ENCODE measurements around the gene CATSPERD.
"Not testable (repeated sequence)": the region's sequence is repeated elsewhere in the genome, so short reads cannot be mapped to it uniquely, and the experiment has no call there.

Gene CATSPERD

DNA sequence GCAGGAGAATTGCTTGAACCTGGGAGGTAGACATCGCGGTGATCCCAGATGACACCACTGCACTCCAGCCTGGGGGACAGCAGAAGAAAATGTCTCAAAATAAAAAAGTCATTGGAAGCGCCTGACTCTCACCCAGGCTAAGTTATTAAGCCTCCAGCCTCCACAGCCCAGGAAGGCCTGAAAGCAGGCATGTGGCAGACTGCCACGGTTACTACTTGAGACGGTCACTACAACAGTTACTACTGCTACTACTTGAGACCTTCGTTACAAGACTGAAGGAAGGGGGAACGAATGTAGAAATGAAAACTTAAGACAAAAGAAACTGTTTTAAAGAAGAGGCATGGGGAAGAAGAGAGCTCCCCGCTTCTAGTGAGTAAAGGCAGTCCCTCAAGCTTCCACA, 54.5 kb downstream of the CATSPERD start:
- no peak for DNase-seq
- in situ Hi-C loops (cut with MboI; ENCODE audit: low pct_unique_long_range_greater_than_20kb, low sequenced_read_pairs) = no loop called here

DNA sequence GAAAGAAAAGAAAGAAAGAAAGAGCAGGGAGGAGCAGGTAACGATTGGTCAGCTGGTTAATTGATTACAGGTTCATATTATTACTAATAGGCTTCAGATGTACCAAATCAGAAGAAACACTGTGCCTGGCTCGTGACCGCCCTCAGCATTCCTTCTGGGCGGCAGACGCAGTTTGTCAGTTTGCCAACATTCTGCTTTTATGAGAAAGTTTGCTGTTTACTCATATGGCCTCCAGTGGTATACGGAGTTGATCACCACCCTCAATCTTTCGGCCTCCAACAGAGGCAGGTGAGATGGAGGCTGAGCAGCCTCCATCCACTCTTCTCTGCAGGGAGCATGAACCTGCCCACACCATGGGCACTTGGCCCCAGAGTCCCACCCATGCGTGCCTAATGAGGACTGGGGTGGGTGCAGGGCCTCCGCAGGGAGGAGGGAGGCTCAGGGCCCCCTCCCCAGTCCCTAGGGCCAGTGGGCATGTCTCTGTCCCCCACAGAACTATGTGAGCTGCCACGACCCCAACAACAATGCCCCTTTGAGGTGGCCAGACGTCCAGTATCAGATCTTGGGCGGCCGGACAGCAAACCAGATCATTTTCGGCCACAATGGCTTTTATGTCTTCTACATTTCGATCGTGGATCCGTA, 55.4 kb downstream of the CATSPERD start:
- DNase-seq = no peak
- in situ Hi-C loops (cut with MboI; ENCODE audit: low pct_unique_long_range_greater_than_20kb, low sequenced_read_pairs) = no loop called here

DNA sequence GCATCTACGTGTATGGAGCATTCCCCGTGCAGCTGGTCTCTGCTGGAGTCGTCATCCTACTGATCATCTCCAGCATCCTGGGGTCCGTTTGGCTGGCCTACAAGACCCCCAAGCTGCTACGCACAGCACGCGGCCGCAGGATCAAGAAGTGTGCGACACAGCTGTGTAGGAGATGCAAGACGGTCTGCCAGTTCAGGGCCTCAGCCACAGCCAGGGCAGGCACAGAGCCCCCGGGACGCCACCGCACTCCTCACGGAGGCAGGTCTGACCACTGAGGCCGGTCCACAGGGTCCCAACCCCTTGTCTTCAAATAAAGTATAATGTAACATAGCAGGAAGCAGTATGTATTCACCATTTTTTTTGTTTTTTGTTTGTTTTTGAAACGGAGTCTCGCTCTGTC, 58.0 kb downstream of the CATSPERD start:
- DNase-seq = no peak
- in situ Hi-C loops (cut with MboI; ENCODE audit: low pct_unique_long_range_greater_than_20kb, low sequenced_read_pairs) = no loop called here

GRCh38 chr19:5780916-5781315, 60.5 kb downstream of the CATSPERD start:
- in situ Hi-C loops (cut with MboI; ENCODE audit: low pct_unique_long_range_greater_than_20kb, low sequenced_read_pairs); DNase-seq: not testable (repeated sequence)

GRCh38 chr19:5782322-5782721, 61.9 kb downstream of the CATSPERD start:
- DNase-seq = no peak
- in situ Hi-C loops (cut with MboI; ENCODE audit: low pct_unique_long_range_greater_than_20kb, low sequenced_read_pairs) = no loop called here

- no peak for DNase-seq
- in situ Hi-C loops (cut with MboI; ENCODE audit: low pct_unique_long_range_greater_than_20kb, low sequenced_read_pairs) = no loop called here
These were observed 62.8 kb downstream of the CATSPERD start for GRCh38 chr19:5782945-5783919.

- in situ Hi-C loops (cut with MboI; ENCODE audit: low pct_unique_long_range_greater_than_20kb, low sequenced_read_pairs) = no loop called here
- DNase-seq = no peak
These were observed 64.2 kb downstream of the CATSPERD start, which contains the start of gene PRR22 for GRCh38 chr19:5784581-5785147. PRR22 (minus strand) TSS chr19:5784746; CDS start chr19:5784660, 86 bp downstream.

- in situ Hi-C loops (cut with MboI; ENCODE audit: low pct_unique_long_range_greater_than_20kb, low sequenced_read_pairs) = no loop called here
- no peak for DNase-seq
These were observed 65.0 kb downstream of the CATSPERD start for GRCh38 chr19:5785423-5785822.

DNA sequence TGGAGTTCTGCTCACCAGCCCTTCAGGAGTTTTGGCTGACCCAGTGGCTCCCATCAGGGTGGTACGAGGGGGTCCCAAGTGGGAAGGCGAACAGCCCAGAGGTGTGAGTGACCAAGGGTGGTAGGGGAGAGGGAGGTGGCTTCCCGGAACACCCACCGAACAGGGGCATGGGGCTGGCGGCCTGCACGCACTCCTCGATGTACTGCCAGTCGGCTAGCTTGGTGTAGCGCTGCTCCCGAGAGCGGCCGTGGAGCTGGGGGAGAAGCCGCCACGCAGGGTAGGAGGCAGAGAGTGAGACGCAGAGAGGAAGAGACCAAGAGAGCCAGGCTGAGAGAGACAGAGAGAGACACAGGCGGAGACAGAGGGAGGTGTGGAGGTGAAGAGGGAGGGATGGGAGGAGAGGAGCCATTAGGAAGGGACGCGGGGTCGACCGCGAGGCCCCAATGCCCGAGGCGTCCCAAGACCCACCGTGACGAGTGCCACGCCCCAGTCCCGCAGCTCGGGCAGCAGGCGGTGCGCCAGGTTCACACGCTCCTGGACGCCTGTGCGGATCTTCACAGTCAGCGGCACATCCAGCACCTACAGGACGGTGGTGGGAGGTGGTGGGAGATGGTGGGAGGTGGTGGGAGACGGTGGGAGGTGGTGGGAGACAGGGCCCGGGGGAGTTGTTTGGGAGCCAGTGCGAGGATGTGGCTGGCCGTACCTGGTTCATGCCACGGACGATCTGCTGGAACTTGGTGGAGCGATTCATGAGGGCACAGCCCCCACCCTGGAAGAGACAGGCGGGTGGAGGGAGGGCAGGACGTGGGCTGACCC, 66.4 kb downstream of the CATSPERD start:
- in situ Hi-C loops (cut with MboI; ENCODE audit: low pct_unique_long_range_greater_than_20kb, low sequenced_read_pairs) = no loop called here
- DNase-seq = no peak

DNA sequence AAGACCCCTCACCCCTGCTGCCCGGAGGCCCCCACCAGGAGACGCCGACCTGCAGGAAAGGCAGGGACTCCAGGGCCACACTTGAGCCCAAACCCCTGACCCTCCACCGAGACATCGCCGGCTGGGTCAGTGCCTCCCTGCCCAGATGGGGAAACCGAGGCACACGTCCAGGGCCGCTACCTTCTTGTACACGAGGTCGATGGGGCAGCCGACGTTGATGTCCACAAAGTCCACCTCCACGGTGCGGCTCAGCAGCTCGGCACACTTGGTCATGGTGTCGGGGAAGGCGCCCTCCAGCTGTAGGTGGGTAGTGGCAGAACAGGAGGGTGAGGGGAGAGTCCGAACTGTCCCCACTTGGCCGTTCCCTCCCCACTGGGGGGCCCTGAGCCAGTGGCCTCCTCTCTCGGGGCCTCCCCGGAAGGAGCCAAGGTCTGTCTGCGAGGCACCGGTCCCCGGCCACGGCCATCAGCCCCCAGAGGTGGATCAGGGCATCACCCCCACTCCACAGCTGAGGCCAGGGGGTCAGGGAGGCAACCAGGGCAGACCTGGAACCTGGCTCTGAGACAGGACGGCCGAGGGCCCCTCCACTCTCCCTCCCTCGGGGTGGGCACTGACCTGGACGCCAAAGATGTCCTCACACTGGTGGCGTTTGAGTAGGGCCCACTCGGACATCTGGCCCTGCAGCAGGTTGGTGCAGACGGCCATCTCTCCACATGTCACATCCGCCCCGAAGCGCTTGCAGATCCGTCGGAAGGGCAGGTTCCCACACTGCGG, 67.2 kb downstream of the CATSPERD start:
- in situ Hi-C loops (cut with MboI; ENCODE audit: low pct_unique_long_range_greater_than_20kb, low sequenced_read_pairs) = no loop called here
- DNase-seq = no peak

DNA sequence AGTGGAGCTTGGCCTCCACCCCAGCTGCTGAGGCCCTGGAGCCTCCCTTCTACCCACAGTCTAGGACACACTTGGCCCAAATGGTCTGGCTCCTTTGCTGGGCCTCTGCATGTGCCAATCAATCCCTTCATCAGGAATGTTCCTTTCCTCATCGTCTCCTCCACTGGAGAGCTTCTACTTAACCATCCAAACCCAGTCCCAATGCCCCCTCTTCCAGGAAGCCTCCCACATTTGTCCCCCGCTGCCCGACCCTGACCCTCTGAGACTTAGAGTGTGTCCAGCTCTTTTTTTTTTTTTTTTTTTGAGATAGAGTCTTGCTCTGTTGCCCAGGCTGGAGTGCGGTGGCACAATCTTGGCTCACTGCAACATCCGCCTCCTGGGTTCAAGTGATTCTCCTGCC, 68.0 kb downstream of the CATSPERD start:
- in situ Hi-C loops (cut with MboI; ENCODE audit: low pct_unique_long_range_greater_than_20kb, low sequenced_read_pairs) = no loop called here
- no peak for DNase-seq

- no peak for DNase-seq
- in situ Hi-C loops (cut with MboI; ENCODE audit: low pct_unique_long_range_greater_than_20kb, low sequenced_read_pairs) = no loop called here
These were observed 68.9 kb downstream of the CATSPERD start for GRCh38 chr19:5789351-5789761.

DNA sequence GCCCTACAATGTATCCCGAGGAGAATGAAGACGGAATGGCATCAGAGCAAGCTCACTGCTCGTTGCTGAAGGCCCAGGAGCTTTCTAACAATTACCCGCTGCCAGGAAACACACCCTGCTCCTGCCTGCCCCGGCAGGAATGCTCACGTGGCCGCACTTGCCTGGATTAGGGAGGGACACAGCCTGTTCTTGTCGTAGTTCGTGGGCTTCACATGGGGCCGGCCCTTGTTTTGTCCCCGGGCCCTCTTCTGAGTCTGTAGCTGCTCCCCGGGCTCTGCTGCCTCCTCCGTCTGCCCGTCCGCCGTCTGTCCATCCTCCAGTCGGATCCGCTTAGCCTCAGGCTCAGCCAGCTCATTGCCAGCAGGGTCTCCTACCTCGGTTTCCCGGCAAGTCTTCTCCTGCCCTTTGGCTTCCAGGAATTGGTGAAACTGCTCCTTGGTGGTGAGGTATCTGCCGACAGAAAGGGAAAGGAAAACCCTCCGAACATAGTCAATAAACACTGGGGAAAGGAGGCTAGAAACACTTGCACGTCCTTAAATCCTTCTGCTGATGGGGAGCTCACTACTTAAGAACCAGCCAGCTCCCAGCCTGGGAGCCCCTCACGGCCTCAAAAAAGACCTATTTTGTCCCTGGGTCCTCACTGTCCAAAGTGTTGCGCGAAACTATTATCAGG, 69.6 kb downstream of the CATSPERD start:
- in situ Hi-C loops (cut with MboI; ENCODE audit: low pct_unique_long_range_greater_than_20kb, low sequenced_read_pairs) = no loop called here

GRCh38 chr19:5790559-5791520, 70.4 kb downstream of the CATSPERD start, which contains the start of gene DUS3L:
DUS3L (minus strand) TSS chr19:5791163; CDS start chr19:5791141, 22 bp downstream.
- in situ Hi-C loops (cut with MboI; ENCODE audit: low pct_unique_long_range_greater_than_20kb, low sequenced_read_pairs) = no loop called here
- DNase-seq = peak; percentile 98

More for the DNA sequence above, 69.6 kb downstream of the CATSPERD start:
- DNase-seq = no peak

DNA sequence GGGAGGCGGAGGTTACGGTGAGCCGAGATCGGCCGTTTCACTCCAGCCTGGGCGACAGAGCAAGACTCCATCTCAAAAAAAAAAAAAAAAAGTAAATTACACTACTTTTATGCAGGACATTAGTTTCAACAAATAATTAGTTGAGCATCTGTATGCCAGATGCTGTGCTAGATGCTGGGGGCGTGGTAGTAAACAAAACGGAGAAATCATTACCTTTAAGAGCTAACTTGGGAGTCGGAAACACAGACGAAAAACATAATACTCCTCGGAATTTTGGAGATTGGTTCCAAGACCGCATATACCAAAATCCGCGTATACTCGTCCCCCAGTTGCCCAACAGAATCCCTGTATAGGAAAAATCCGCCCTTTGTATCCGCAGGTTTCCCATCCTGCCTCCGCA, 71.8 kb downstream of the CATSPERD start:
- no peak for DNase-seq
- in situ Hi-C loops (cut with MboI; ENCODE audit: low pct_unique_long_range_greater_than_20kb, low sequenced_read_pairs) = no loop called here

DNA sequence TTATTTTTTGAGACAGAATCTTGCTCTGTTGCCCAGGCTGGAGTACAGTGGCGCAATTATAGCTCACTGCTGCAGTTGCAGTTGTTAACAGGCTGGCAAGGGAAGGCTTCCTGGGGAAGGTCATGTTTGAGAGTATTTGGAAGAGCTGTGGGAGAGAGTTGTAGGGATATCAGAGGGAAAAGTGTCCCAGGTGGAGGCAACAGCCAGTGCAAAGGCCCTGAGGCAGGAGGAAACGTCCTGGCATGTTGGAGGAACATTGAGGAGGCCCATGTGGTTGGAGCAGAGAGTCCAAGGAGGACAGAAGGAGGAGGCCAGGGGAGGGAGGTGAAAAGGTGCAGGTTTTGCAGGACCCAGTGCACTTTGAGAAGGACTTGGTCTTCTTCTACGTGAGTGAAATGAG, 72.8 kb downstream of the CATSPERD start:
- DNase-seq = no peak
- in situ Hi-C loops (cut with MboI; ENCODE audit: low pct_unique_long_range_greater_than_20kb, low sequenced_read_pairs) = no loop called here

GRCh38 chr19:5795382-5795919, 75.0 kb downstream of the CATSPERD start:
- no peak for DNase-seq
- in situ Hi-C loops (cut with MboI; ENCODE audit: low pct_unique_long_range_greater_than_20kb, low sequenced_read_pairs) = no loop called here
